ENCODE results near the gene AGBL5.
"Not testable (repeated sequence)": the region's sequence is repeated elsewhere in the genome, so short reads cannot be mapped to it uniquely, and the experiment has no call there.

AGBL5 gene

DNA sequence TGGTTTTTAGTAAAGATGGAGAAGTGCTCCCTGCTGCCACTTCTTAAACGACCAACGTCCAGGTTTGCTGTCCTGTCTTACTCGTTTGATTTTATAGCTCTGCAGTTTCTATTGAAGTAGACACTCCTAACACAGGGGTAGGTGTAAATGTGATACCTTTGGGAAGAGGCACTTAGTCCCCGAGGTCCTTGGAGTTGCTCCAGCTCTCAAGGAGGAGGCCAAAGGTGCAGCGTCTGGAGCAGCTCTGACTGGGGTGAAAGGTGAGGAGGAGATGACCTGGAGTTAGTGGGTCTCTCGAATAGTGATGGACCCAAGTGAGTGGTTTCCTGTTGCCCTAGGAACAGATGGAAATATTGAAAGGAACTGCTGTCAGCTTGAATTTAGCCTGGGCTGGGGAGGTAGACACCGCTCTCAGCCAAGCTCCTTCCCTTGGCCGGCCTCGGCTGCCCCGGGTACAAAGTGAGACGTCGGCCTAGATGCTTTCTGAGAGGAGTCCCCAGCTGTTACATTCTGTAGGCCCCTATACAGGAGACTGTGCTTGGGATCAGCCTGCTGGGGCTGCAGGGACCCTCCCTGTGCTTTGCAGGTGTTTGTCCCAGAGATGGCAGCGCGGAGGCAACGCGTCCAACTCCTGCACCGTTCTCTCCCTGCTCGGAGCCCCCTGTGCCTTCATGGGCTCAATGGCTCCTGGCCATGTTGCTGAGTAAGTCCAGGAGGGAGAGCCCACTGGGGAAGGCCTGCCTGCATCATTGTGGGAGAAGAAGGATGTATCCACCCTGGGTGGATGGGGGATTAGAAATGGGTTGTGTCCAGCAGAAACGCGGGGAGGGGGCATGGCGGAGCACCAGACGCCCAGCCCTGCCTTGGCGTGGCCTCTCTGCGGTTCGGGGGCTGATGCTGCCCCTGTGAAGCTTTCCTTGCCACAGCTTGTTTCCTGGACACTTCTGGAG, 40.6 kb downstream of the AGBL5 start:
- DNase-seq (ENCODE audit: low read depth): no peak

DNA sequence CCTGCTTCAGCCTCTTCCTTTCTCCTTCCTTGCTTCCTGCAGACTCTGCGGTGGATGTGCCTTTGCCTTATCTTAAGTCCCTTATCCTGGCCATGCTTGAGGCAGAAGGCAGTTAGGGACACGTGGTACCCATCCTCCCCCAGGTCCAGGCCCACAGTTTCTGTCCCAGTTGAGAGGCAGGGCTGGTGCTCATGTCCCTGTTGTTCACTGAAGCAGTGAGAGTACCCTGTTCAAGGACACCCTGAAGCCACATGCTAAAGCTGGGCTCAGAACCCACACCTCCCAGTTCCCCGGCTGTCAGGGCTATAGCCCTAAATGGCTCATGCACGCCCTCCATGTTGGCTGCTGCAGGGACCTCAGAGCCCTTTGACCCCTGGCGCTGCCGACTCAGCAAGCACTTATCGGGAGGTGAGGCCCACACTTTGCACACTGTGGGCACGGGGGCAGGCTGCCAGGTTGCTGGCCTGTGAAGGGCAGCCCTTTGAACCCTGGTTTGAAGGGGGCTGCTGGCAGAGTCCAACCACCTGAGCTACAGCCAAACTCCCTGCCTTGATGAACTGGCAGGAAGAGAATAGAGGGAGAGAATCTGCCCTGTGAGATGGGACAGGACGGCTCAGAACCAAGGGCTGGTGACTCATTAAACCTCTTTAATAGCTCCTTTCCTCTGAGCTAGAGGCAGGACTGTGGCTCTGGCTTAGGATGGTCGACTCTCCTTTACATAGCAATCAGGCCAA, 41.4 kb downstream of the AGBL5 start:
- DNase-seq (ENCODE audit: low read depth): no peak

GRCh38 chr2:27093430-27094352, 42.2 kb downstream of the AGBL5 start:
- no peak for DNase-seq (ENCODE audit: low read depth)

DNA sequence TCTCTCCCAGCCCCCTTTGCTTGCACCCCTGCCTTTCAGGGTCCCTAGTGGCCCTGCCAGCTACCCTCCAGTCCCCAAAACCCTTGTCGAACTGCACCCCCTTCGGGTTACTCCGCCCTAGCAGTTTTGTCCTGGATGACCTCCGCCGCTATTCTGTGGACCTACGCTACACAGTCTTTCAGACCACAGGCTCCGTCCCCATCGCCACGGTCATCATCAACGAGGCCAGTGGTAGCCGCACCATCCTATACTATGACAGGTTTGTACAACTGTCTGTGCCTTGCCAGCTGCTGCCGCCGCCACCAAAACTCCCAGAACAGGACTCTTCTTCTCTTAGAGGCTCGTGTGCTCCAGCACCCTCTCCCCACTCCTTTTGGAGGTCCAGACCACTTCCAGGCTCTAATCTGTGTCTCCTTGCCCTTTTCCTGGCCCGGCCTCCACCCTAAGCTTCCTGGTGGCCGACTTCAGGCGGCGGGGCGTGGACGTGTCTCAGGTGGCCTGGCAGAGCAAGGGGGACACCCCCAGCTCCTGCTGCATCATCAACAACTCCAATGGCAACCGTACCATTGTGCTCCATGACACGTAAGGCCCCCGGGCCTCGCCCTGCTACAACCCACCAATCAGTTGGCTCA, 43.0 kb downstream of the AGBL5 start:
- DNase-seq (ENCODE audit: low read depth): no peak

GRCh38 chr2:27095427-27095744, 43.9 kb downstream of the AGBL5 start:
- no peak for DNase-seq (ENCODE audit: low read depth)

DNA sequence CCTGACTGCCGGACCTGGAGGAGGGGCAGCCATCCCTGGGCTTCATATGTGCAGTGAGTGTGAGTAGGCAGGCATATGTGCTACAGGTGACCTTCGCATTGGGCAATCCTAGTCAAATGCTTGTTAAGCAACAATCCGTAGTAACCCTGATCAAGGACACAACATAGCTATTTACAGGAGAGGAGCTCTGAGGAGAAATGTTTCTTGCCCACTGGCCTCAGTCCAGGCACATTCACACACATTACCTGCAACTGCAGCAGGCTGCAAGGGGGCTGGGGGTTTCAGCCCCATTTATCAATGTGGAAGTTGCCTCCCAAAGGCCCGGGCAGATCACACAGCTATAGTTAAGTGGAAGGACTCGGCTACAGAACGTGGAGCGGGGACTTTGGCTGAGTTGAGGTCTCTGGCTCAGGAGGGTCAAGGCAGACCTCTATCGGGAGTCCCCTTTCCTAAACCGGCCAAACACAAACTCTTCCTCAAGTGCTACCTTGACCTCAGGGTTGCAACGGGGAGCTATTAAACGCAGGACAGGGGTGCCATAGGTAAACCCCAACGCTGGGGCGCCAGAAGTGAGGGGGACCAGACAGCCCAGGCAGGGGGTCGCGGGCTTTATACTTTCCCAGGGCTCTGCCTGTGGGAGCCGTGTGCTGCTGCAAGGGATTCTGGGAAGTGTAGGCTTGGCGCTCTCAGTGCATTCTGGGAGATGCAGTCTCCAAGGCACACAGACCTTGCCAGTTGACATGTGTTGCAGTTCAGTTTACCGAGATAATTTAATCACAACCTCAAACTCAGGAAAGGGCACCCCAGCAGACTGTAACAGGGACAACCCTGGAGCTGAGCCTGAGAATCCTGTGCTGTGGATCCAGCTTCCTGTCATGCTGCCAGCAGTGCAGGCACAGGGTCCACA, 44.5 kb downstream of the AGBL5 start:
- DNase-seq (ENCODE audit: low read depth): no peak

DNA sequence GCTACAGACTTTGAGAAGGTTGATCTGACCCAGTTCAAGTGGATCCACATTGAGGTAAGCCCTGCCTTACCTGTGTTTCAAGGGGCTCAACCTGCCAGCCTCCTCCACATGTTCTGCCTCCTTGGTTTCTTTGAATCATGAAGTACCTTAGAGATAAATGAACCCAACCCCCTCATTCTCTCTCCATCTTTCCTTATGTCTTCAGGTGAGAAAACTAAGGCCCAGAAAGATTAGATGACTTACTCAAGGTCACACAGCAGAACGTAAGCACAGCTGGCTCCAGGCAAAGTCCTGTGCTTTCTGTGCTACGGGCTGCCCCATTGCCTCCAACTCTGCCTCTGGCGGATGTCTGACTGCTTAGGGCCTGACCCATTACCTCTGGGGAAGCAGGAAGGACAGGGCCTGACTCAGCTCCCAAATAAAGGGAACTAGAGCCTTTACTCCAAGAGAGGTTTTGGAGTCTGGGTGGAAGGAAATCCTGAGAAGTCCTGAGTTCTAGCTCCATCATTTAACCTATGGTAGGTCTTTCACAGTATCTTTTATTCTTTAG, 45.4 kb downstream of the AGBL5 start:
- DNase-seq (ENCODE audit: low read depth): no peak

DNA sequence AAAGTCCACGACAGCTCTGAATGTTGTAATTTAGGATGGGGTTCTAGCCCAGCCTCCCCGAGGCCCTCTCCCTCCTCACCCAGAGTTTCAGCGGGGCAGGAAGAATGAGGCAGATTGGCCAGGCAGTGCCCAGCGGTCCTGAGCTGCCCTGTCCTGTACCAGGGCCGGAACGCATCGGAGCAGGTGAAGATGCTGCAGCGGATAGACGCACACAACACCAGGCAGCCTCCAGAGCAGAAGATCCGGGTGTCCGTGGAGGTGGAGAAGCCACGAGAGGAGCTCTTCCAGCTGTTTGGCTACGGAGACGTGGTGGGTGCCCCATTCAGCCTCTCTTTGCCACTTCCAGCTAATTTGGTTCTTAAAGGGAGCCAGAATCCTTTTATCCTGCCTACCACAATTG, 45.9 kb downstream of the AGBL5 start:
- DNase-seq (ENCODE audit: low read depth): no peak

DNA sequence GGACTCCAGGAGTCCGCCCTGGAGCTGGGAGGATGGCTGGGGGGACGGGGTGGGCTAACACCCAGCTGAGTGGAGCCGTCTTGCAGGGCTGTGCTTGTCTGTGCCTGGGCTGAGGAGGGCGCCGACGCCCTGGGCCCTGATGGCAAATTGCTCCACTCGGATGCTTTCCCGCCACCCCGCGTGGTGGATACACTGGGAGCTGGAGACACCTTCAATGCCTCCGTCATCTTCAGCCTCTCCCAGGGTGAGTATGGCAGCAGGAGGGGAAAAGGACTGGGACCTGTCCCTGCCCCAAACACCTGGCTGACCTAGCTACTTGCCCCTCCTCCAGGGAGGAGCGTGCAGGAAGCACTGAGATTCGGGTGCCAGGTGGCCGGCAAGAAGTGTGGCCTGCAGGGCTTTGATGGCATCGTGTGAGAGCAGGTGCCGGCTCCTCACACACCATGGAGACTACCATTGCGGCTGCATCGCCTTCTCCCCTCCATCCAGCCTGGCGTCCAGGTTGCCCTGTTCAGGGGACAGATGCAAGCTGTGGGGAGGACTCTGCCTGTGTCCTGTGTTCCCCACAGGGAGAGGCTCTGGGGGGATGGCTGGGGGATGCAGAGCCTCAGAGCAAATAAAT, 48.0 kb downstream of the AGBL5 start:
- no peak for DNase-seq (ENCODE audit: low read depth)

GRCh38 chr2:27100036-27100435, 48.6 kb downstream of the AGBL5 start:
- no peak for DNase-seq (ENCODE audit: low read depth)

GRCh38 chr2:27102329-27102728, 50.9 kb downstream of the AGBL5 start:
- DNase-seq (ENCODE audit: low read depth): no peak

- DNase-seq (ENCODE audit: low read depth): no peak
These were observed 54.5 kb downstream of the AGBL5 start for GRCh38 chr2:27105981-27106380.

DNA sequence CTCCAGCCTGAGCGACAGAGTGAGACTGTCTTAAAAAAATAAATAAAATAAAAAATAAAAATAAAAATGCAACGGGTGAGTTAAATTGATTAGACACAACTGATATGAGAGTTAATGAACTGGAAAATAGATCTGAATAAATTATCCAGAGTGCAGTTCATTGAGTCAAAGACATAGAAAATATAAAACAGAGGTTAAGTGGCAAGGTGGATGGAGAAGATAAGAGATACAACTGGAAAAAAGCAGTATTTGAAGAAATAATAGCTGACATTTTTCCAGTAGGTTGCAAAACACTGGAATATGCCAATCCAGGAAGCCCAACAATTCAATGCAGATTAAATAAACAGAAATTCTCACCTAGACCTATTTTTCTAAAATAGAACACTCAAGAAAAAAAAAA, 56.8 kb downstream of the AGBL5 start:
- no peak for DNase-seq (ENCODE audit: low read depth)

DNA sequence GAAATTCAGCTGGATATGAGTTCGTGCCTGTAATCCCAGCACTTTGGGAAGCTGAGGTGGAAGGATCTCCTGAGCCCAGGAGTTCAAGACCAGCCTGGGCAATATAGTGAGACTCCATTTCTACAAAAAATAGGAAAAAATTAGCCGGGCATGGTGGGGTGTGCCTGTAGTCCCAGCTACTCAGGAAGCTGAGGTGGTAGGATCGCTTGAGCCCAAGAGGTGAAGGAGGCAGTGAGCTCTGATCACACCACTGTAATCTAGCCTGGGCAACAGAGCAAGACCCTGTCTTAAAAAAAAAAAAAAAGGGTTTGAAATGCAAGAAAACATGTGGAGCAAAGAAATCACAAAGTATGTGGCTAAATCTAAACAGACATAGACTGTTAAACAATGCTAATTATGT, 57.6 kb downstream of the AGBL5 start:
- DNase-seq (ENCODE audit: low read depth): no peak

DNA sequence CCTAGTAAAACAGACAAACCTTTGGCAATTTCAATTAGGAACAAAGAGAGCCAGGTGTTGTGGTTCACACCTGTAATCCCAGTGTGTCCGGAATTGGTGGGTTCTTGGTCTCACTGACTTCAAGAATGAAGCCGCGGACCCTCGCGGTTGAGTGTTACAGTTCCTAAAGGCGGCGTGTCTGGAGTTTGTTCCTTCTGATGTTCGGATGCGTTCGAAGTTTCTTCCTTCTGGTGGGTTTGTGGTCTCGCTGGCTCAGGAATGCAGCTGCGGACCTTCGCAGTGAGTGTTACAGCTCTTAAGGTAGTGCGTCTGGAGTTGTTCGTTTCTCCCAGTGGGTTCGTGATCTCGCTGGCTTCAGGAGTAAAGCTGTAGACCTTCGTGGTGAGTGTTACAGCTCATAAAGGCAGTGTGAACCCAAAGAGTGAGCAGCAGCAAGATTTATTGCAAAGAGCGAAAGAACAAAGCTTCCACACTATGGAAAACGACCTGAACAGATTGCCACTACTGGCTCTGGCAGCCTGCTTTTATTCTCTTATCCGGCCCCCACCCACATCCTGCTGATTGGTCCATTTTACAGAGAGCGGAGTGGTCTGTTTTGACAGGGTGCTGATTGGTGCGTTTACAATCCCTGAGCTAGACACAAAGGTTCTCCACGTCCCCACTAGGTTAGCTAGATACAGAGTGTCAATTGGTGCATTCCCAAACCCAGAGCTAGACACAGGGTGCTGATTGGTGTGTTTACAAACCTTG, 59.3 kb downstream of the AGBL5 start:
- DNase-seq (ENCODE audit: low read depth): not testable (repeated sequence)

- DNase-seq (ENCODE audit: low read depth): not testable (repeated sequence)
These were observed 60.1 kb downstream of the AGBL5 start for GRCh38 chr2:27111392-27112078.

DNA sequence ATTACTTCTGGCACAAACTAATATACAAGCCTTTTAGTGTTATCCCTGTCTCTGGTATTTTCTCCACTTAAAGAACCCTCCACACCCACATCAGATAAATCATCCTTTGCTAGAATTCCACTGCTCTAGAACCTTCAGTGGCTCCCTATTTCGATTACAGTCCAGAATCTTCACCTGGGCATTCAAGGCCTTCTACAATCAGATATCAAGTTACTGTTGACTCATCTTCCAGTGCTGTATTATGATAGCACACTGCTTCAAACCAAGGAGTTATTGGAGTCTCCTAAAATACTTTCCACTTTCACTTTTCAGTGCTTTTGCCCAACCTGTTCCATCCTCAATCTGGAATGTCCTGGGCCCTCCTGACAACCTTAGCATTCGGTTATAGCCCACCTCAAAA, 64.1 kb downstream of the AGBL5 start:
- no peak for DNase-seq (ENCODE audit: low read depth)

- no peak for DNase-seq (ENCODE audit: low read depth)
These were observed 66.6 kb downstream of the AGBL5 start for GRCh38 chr2:27117995-27118524.

Data from T follicular helper cell (primary cell).